ENCODE measurements around the gene KIAA1217. TPM values are rescaled to one million over a fixed set of nuclear protein-coding genes. Genes with fewer than 3 reads are reported as not detected.

The KIAA1217 gene
- total RNA-seq, 1 experiment from 2014 or later, result 18.6 TPM

- Histone ChIP-seq H2AFZ (ENCODE audit: low read length) (no peak overlapping the region), H3K9me3 (ENCODE audit: control insufficient read depth, low read depth, low read length) (no peaks in the 10 kb centered on the region), H3K27me3 (ENCODE audit: insufficient read depth, low read length) (no peaks in the 10 kb centered on the region), H3K4me1 (ENCODE audit: insufficient read depth, low read length) (no peaks in the 10 kb centered on the region), H3K14ac (ENCODE audit: insufficient read depth, low read length) (no peak overlapping the region), H2BK20ac (ENCODE audit: low read depth, low read length, poor library complexity, severe bottlenecking) (no peak overlapping the region), H2AK5ac (ENCODE audit: insufficient read length, low read length) (no peak overlapping the region), H3K9ac (ENCODE audit: extremely low read depth, insufficient read length, low read length) (no peak overlapping the region), H3K4me2 (ENCODE audit: insufficient read depth, insufficient read length, low read length) (no peak overlapping the region), H3K18ac (ENCODE audit: insufficient read length, low read depth, low read length) (no peak overlapping the region), H2BK15ac (ENCODE audit: low read depth, low read length) (no peak overlapping the region), H4K8ac (replicated peaks; ENCODE audit: insufficient read length, low read depth, low read length) (no peak overlapping the region), H3K56ac (ENCODE audit: insufficient read length, low read depth, low read length) (no peak overlapping the region), H4K91ac (ENCODE audit: insufficient read length, low read depth, low read length) (no peak overlapping the region), H2BK12ac (ENCODE audit: insufficient read length, low read depth, low read length) (no peak overlapping the region), H2BK5ac (ENCODE audit: insufficient read length, low read length) (no peak overlapping the region), H4K5ac (ENCODE audit: insufficient read length, low read depth, low read length) (no peak overlapping the region), H3K79me2 (ENCODE audit: insufficient read depth, low read length) (no peaks in the 10 kb centered on the region), H3K23ac (ENCODE audit: insufficient read length, low read depth, low read length) (no peak overlapping the region), H3K79me1 (ENCODE audit: insufficient read depth, low read depth, low read length, poor library complexity, severe bottlenecking) (no peaks in the 10 kb centered on the region), H3T11ph (ENCODE audit: low read length) (no peak overlapping the region), H3K27ac (ENCODE audit: insufficient read length, low read depth, low read length) (no peak overlapping the region), H3K23me2 (ENCODE audit: insufficient read length, low read depth, low read length, poor library complexity, severe bottlenecking) (no peaks in the 10 kb centered on the region), H2BK120ac (ENCODE audit: low read depth, low read length, poor library complexity, severe bottlenecking) (no peak overlapping the region), H4K20me1 (ENCODE audit: control insufficient read depth, insufficient read depth, insufficient read length) (no peaks in the 10 kb centered on the region), H3K4ac (ENCODE audit: low read depth, low read length) (no peak overlapping the region)
- H3K27ac Mint-ChIP-seq, result peak overlapping the region in 1 of 3 experiments; percentile 74; a peak in 1 of 7 replicates
- WGBS (ENCODE audit: extremely low coverage, insufficient read length, low lambda C conversion rate), result no CpG with 5 or more reads among the region's 14 CpGs
- H3K36me3 Mint-ChIP-seq (ENCODE audit: insufficient read depth in 1 of 3, low read depth in 3 of 3), result peaks cover 0 to 2% (median 0%) of the 10 kb centered on the region in 3 experiments; a peak in 1 of 7 replicates
- no peaks in the 10 kb centered on the region for H3K27me3 Mint-ChIP-seq (ENCODE audit: low read depth)
- no peak overlapping the region for H3K4me3 Mint-ChIP-seq
- DNase-seq, result no peak
- H3K9me3 Mint-ChIP-seq, result no peaks in the 10 kb centered on the region
- TF ChIP-seq, protein P1, sequence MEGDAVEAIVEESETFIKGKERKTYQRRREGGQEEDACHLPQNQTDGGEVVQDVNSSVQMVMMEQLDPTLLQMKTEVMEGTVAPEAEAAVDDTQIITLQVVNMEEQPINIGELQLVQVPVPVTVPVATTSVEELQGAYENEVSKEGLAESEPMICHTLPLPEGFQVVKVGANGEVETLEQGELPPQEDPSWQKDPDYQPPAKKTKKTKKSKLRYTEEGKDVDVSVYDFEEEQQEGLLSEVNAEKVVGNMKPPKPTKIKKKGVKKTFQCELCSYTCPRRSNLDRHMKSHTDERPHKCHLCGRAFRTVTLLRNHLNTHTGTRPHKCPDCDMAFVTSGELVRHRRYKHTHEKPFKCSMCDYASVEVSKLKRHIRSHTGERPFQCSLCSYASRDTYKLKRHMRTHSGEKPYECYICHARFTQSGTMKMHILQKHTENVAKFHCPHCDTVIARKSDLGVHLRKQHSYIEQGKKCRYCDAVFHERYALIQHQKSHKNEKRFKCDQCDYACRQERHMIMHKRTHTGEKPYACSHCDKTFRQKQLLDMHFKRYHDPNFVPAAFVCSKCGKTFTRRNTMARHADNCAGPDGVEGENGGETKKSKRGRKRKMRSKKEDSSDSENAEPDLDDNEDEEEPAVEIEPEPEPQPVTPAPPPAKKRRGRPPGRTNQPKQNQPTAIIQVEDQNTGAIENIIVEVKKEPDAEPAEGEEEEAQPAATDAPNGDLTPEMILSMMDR (conservative IDR thresholded peaks at IDR 0.05), result no peak
- H3K4me1 Mint-ChIP-seq, result peaks cover 11 to 15% of the 10 kb centered on the region in 2 experiments
These were observed 256.4 kb downstream of the KIAA1217 start for GRCh38 chr10:24465124-24465874.

Measured in H9 (cell line).